Endothelial cell of umbilical vein (primary cell): ENCODE results near the gene PPP1R10. TPM values are rescaled to one million over a fixed set of nuclear protein-coding genes. Genes with fewer than 3 reads are reported as not detected.
A peak's percentile ranks its signal among the peaks of the same experiment; 100 is the strongest.

ENCODE experiments used
- BruUV-seq: library from RNA; stranded (reverse); fragments of 400-500 nt; replicated peaks from 2 replicates; lab custom pipeline; 2021; lab: Mats Ljungman, UMichigan
- CTCF ChIA-PET: fragments of 300-600, 350-600 bp; sonication (Branson Sonifier 250); formaldehyde crosslinking; loops from one replicate; lab custom pipeline; 2021; ENCODE audit warnings: antibody characterized with exemption, inconsistent platforms; lab: Charles Lee
- POLR2A ChIA-PET: fragments of 300-600, 350-600 bp; sonication (Branson Sonifier 250); formaldehyde crosslinking; loops from one replicate; lab custom pipeline; 2021; ENCODE audit warnings: antibody characterized with exemption, inconsistent platforms; lab: Charles Lee
- DNase-seq: peaks from one replicate; pipeline ENCODE4 v3.0.0-alpha.2; 2011; ENCODE audit warnings: low read depth, low spot score
- FAIRE-seq: peaks from 2 replicates; lab custom pipeline; 2011; peaks lifted over from hg19 to GRCh38; lab: Jason Lieb, UNC
- H2AFZ ChIP-seq: 2 replicates; pipeline ENCODE4 v1.6.0; 2012; ENCODE audit warnings: low read depth, low read length, control low read depth, inconsistent platforms
- H3K27ac ChIP-seq: 2 replicates; pipeline ENCODE4 v1.5.1; 2011; ENCODE audit warnings: low read depth, mild to moderate bottlenecking, control low read depth, low read length, moderate library complexity; ENCODE audit not compliant: insufficient read depth
- H3K27me3 ChIP-seq, 2 experiments: 2 replicates each; pipeline versions ENCODE4 v1.6.0 to v1.6.1; 2011; ENCODE audit warnings: low read length in 2 of 2, mixed read lengths in 1 of 2; ENCODE audit not compliant: control insufficient read depth in 2 of 2, insufficient read depth in 2 of 2
- H3K36me3 ChIP-seq, 2 experiments: 2 replicates in 1 of 2; 3 replicates in 1 of 2; pipeline ENCODE4 v1.5.1; 2011; ENCODE audit warnings: low read length in 2 of 2, mild to moderate bottlenecking in 1 of 2, moderate library complexity in 1 of 2; ENCODE audit not compliant: control insufficient read depth in 2 of 2, insufficient read depth in 2 of 2; ENCODE audit errors: extremely low read depth in 1 of 2
- H3K4me1 ChIP-seq: 3 replicates; pipeline ENCODE4 v1.5.1; 2011; ENCODE audit warnings: mild to moderate bottlenecking, low read length; ENCODE audit not compliant: control insufficient read depth, insufficient read depth; ENCODE audit errors: extremely low read depth
- H3K4me2 ChIP-seq: 2 replicates; pipeline ENCODE4 v1.6.1; 2011; ENCODE audit warnings: low read length, control low read depth, mixed read lengths; ENCODE audit not compliant: insufficient read depth
- H3K4me3 ChIP-seq, 3 experiments: fragments of 200-600 bp in 1 of 3; sonication (generic), shearing (Covaris generic) in 1 of 3; replicated peaks in 1 of 3; 2 replicates each; pipeline ENCODE4 v1.5.1; 2011 to 2016; ENCODE audit warnings: control low read depth in 3 of 3, low read length in 3 of 3, mild to moderate bottlenecking in 2 of 3, inconsistent platforms in 1 of 3, low read depth in 1 of 3, moderate library complexity in 1 of 3; ENCODE audit not compliant: insufficient read depth in 1 of 3
- H3K79me2 ChIP-seq: 2 replicates; pipeline ENCODE4 v1.6.0; 2012; ENCODE audit warnings: low read length, inconsistent platforms; ENCODE audit not compliant: control insufficient read depth, insufficient read depth
- H3K9ac ChIP-seq: replicated peaks from 2 replicates; pipeline ENCODE3; 2011; ENCODE audit warnings: low read length, control low read depth; ENCODE audit not compliant: insufficient read depth; ENCODE audit errors: extremely low read depth
- H3K9me1 ChIP-seq: replicated peaks from 3 replicates; pipeline ENCODE4 v1.6.0; 2011; ENCODE audit warnings: mild to moderate bottlenecking, low read length; ENCODE audit not compliant: control insufficient read depth, insufficient read depth; ENCODE audit errors: extremely low read depth
- H3K9me3 ChIP-seq: replicated peaks from 2 replicates; pipeline ENCODE4 v1.5.1; 2012; ENCODE audit warnings: low read length, inconsistent platforms; ENCODE audit not compliant: control insufficient read depth, insufficient read depth
- H4K20me1 ChIP-seq: replicated peaks from 2 replicates; pipeline ENCODE3; 2011; ENCODE audit warnings: mild to moderate bottlenecking, low read length; ENCODE audit not compliant: control insufficient read depth, insufficient read depth; ENCODE audit errors: extremely low read depth
- CTCF ChIP-seq, 2 donors: IDR thresholded peaks; 1 replicate in 1 of 2; 2 replicates in 1 of 2; pipeline ENCODE4 v1.5.1; 2011; ENCODE audit warnings: low read length in 2 of 2, mild to moderate bottlenecking in 2 of 2, moderate library complexity in 2 of 2, control low read depth in 1 of 2, inconsistent platforms in 1 of 2, low read depth in 1 of 2; ENCODE audit not compliant: insufficient read depth in 1 of 2; ENCODE audit errors: extremely low read depth in 1 of 2
- EZH2 ChIP-seq: IDR thresholded peaks from 2 replicates; pipeline ENCODE4 v1.6.1; 2012; ENCODE audit warnings: borderline replicate concordance, low read depth, mild to moderate bottlenecking, moderate library complexity, low read length, inconsistent platforms; ENCODE audit not compliant: severe bottlenecking
- FOS ChIP-seq: IDR thresholded peaks from 2 replicates; pipeline ENCODE4 v1.6.1; 2011; ENCODE audit warnings: mild to moderate bottlenecking, low read length, moderate library complexity, borderline replicate concordance; ENCODE audit not compliant: insufficient read depth
- GATA2 ChIP-seq: IDR thresholded peaks from 2 replicates; pipeline ENCODE4 v1.7.0; 2011; ENCODE audit warnings: low read depth, mild to moderate bottlenecking, moderate library complexity, mixed read lengths, low read length; ENCODE audit not compliant: insufficient read length, insufficient read depth
- JUN ChIP-seq: IDR thresholded peaks from 2 replicates; pipeline ENCODE4 v1.6.1; 2011; ENCODE audit warnings: borderline replicate concordance, low read depth; ENCODE audit not compliant: insufficient read length, insufficient read depth
- POLR2AphosphoS5 ChIP-seq: IDR thresholded peaks from 2 replicates; pipeline ENCODE4 v1.6.1; 2012; ENCODE audit warnings: low read depth, mild to moderate bottlenecking, control low read depth, low read length, moderate library complexity; ENCODE audit not compliant: insufficient read depth
- dilution Hi-C: fragments of 300-500 bp; cut with MboI; formaldehyde crosslinking; loops from one replicate; pipeline ENCODE4 v1.15.0; 2019; ENCODE audit warnings: low sequenced_read_pairs; ENCODE audit not compliant: extremely low pct_ligation_motif_present
- intact Hi-C: fragments of 100-400 bp; cut with micrococcal nuclease; formaldehyde crosslinking; loops from one replicate; pipeline ENCODE4 v1.10.0; 2022
- polyA plus RNA-seq, 4 experiments: library from polyadenylated mRNA; depleted of rRNA in 3 of 4; stranded (reverse) in 3 of 4; unstranded in 1 of 4; fragments of >200 nt; gene quantifications; 2 replicates each; pipeline versions ENCODE4 v1.2.1 to v1.2.3, GENCODE V29; 2011 to 2012; ENCODE audit warnings: missing spikeins in 1 of 4
- total RNA-seq: library from RNA; stranded (reverse); gene quantifications from 2 replicates; pipeline ENCODE4 v1.2.3, GENCODE V29; 2021
- TF ChIP-seq, protein P1 (sequence below): IDR thresholded peaks from 2 replicates; pipeline ENCODE4 v1.6.1; 2011; ENCODE audit not compliant: insufficient read depth, insufficient read length

The PPP1R10 gene
- total and polyA plus RNA-seq, 2 donors (not counting 3 experiments of a cell fraction or from before 2014, with no cell fraction given) = 19.2 to 88.3 TPM

DNA sequence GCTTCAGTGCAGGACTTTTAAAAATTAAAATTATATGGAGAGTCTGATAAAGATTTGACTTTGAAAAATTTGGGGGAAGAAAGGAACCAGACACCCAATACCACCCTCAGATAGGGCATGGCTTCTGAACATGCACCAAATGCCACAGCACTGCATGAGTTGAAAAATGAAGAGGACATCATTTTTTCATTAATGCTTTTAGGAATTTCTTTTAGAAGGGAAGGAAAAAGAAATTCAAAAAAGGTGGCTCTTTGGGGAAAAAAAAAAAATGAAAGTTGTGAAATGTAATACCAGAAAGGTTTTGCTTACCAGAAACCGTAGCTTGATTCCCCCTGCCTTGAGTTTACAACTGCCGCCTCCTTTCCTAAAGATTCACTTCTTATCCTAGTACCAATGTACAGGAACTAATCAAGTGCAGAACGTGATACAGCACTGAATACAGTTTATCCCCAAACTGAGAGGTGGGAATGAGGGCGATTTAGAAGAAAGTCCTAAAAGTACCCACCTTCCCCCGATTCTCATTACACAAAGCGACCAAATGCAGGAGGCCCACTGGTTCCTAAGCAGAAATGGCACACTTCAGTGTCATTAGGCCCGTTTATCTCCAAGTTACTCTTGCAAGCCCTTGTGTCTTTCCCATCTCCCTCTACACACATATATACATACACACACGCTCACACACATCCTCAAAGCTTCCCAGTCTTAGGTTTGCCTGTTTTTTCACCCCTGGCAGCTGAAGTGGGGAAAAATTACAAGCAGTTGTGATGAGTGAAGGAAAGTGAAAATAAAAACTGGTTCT lies 2.8 kb downstream of the PPP1R10 start:
- Histone ChIP-seq H3K9me3 (no peaks in the 10 kb centered on the region), H3K36me3 (peaks cover 3 to 4% of the 10 kb centered on the region in 2 experiments), H3K4me2 (peak overlapping the region; percentile 99), H3K4me3 (peak overlapping the region in 2 of 3 experiments; percentile 21 to 84), H3K4me1 (peaks cover 21% of the 10 kb centered on the region), H3K27me3 (no peaks in the 10 kb centered on the region), H4K20me1 (no peaks in the 10 kb centered on the region), H3K9ac (peak overlapping the region; percentile 99), H3K9me1 (no peaks in the 10 kb centered on the region), H3K79me2 (peaks cover 38% of the 10 kb centered on the region), H3K27ac (peak overlapping the region; percentile 34), H2AFZ (no peak overlapping the region)
- no TSS peak for BruUV-seq
- dilution Hi-C loops (no loop called here), intact Hi-C loops (loop anchor here (5.0 kb wide), 1 partner anchor 132 kb away; no protein-coding TSS in a partner anchor)
- ChIA-PET CTCF (interaction anchor here (0.6 to 4.5 kb wide), 9 partner anchors 14 to 268 kb away, joined by 3 to 47 read pairs (median 8); no protein-coding TSS in a partner anchor), POLR2A (interaction anchor here (0.6 to 4.1 kb wide), 17 partner anchors 9 to 1128 kb away, joined by 3 to 63 read pairs (median 5); partner anchors contain the start of genes ABCF1, ATAT1, DHX16 and MDC1)
- no peak for TF ChIP-seq JUN
- DNase-seq (peak; percentile 14), FAIRE-seq (no peak)

- dilution Hi-C loops = no loop called here
- H3K4me2 ChIP-seq = peak overlapping the region; percentile 99
Observed at GRCh38 chr6:30613251-30614043, 3.6 kb downstream of the PPP1R10 start.

More at GRCh38 chr6:30613251-30614043, 3.6 kb downstream of the PPP1R10 start:
- BruUV-seq = no TSS peak
- no peaks in the 10 kb centered on the region for H3K9me3 ChIP-seq
- peaks cover 10 to 11% of the 10 kb centered on the region in 2 experiments for H3K36me3 ChIP-seq
- ChIA-PET CTCF (interaction anchor here (1.0 to 4.5 kb wide), 14 partner anchors 10 to 160 kb away, joined by 3 to 47 read pairs (median 8); partner anchors contain the start of gene DHX16), POLR2A (interaction anchor here (1.0 to 4.1 kb wide), 5 partner anchors 15 to 131 kb away, joined by 4 to 63 read pairs (median 5); partner anchors contain the start of gene DHX16)
- no peaks in the 10 kb centered on the region for H4K20me1 ChIP-seq
- peaks cover 18% of the 10 kb centered on the region for H3K4me1 ChIP-seq
- FAIRE-seq (no peak), DNase-seq (peak; percentile 24)
- H3K9me1 ChIP-seq = no peaks in the 10 kb centered on the region
- no peak overlapping the region for H2AFZ ChIP-seq
- TF ChIP-seq, protein P1, sequence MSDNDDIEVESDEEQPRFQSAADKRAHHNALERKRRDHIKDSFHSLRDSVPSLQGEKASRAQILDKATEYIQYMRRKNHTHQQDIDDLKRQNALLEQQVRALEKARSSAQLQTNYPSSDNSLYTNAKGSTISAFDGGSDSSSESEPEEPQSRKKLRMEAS = no peak
- TF ChIP-seq FOS = no peak
- TF ChIP-seq POLR2AphosphoS5 = peak; percentile 5
- no peak for TF ChIP-seq EZH2
- no peak for TF ChIP-seq GATA2
- TF ChIP-seq JUN = no peak
- no peak for TF ChIP-seq CTCF (IDR thresholded peaks at IDR 0.05; ENCODE audit: extremely low read depth in 1 of 2, insufficient read depth in 1 of 2, low read depth in 1 of 2, low read length in 2 of 2)
- no peak overlapping the region for H3K27ac ChIP-seq
- no peak overlapping the region for H3K9ac ChIP-seq
- intact Hi-C loops = loop anchor here (5.0 kb wide), 1 partner anchor 131 kb away; no protein-coding TSS in a partner anchor
- peak overlapping the region in 1 of 3 experiments; percentile 84 for H3K4me3 ChIP-seq
- no peaks in the 10 kb centered on the region for H3K27me3 ChIP-seq
- peaks cover 32% of the 10 kb centered on the region for H3K79me2 ChIP-seq
